Measurements from ENCODE around the gene GNAQ.
"Not testable (repeated sequence)": the region's sequence is repeated elsewhere in the genome, so short reads cannot be mapped to it uniquely, and the experiment has no call there.

GNAQ gene

DNA sequence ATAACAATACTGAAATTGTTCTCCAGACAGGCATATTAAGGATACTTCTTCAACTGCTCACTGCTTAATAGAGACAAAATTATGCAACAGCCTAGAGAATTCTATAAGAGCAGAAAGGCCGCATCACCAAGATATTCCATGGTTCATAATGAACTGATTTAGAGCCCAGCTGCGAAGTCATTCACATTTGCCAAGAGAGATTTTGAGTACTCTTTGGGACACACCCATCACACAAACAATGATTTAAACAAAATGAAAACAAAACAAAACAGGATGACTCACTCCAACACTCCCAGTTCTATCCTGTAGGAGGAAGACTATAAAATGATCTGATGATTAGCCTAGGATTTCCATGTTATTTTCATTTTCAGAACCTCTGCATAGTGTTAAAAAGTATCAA, 237.8 kb downstream of the GNAQ start:
- no peak for DNase-seq (ENCODE audit: low read depth in 2 of 3, low spot score in 2 of 3)

DNA sequence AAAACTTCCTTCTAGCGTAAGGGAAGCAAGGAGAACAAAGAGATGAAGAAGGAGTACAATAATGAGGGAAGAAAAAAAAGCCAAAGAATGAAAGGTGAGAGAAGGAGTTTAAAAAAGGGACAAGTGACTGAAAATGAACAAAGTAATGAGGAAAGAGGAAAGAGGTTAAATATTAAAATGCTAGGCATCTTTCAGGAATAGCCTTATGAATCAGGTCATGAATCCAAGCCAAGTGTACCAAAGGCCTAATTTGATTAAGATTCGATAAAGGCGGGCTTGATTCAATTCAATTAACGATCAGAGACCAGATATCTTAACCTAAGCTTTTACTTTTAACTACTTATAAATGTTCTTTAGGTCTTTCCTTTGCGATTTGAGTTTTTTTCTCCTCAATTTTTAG, 241.7 kb downstream of the GNAQ start:
- DNase-seq (ENCODE audit: low read depth in 2 of 3, low spot score in 2 of 3): no peak

DNA sequence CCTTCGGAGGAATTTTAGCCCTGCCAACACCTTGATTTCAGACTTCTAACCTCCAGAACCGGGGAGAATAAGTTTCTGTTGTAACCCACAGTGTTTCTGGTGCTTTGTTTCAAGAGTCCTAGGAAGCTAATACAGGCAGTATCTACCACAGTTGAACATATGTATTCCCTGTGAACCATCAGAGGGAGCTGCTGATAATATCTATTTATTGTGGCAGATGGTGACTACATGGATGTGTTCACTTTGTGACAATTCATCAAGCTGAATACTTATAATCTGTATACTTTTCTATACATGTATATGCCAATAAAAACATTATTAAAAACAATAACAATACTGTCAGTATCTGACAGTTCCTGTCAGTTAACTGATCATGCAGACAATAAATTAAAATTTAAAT, 246.3 kb downstream of the GNAQ start:
- DNase-seq (ENCODE audit: low read depth in 2 of 3, low spot score in 2 of 3): no peak

DNA sequence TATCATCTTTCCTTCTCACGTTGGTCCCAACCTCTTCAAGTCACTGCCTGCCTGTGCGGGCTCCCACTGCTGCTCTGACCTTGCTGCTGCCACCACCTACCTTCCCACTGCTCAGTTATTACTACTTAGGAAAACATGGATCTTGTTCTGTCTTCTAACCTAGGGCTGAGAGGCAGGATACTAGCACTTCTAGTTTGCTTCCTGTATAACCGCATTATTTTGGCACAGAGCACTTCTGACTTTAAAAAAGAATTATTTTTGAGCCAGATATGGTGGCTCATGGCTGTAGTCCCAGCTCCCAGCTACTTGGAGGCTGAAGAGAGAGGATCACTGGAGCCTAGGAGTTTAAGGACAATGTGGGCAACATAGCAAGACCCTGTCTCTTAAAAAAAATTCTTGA, 248.1 kb downstream of the GNAQ start:
- no peak for DNase-seq (ENCODE audit: low read depth in 2 of 3, low spot score in 2 of 3)

DNA sequence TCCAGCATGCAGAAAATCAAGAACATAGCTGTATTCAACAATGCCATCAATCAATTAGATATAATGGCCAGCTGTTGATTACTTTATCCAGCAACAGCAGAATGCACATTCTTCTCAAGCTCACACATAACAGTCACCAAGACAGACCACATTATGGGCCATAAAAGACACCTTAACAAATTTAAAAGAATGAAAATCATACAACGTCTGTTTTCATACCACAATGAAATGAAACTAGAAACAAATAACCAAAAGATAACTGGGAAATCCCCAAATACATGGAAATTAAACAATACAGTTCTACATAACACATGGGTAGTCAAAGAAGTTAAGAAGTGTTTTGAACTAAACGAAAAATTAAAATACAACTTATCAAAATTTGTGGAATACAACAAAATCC, 252.6 kb downstream of the GNAQ start:
- DNase-seq (ENCODE audit: low read depth in 2 of 3, low spot score in 2 of 3): no peak

DNA sequence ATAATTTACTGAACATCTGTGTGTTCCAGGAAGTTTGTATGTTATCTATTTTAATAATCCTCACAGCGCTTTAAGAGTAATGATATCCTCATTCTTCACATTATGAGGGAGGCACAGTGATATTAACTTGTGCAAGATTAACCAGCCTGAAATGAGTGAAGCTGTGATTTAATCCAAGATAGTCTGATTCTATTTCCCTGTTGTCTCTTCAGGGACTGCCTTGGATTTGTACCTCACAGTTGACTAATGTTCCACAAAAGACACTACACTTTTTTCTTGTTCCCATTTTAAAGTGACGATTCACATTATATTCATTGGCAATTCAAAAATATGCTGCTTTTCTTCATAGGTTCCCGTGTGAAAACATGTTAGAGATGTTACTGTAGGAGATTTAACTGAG, 258.2 kb downstream of the GNAQ start:
- DNase-seq (ENCODE audit: low read depth in 2 of 3, low spot score in 2 of 3): no peak

DNA sequence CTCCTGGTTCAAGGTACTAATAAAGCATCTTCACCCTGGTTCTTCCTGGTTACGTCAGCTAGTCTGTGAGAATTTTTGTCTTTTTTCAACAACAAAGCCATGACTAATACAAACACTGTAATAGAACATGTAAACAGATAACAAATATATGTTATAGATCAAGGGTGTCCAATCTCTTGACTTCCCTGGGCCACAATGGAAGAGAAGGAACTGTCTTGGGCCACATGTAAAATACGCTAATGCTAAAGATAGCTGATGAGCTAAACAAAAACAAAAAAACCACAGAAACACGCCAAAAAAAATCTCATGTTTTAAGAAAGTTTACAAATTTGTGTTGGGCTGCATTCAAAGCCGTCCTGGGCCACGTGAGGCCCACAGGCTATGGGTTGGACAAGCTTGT, 259.0 kb downstream of the GNAQ start:
- DNase-seq (ENCODE audit: low read depth in 2 of 3, low spot score in 2 of 3): no peak

DNA sequence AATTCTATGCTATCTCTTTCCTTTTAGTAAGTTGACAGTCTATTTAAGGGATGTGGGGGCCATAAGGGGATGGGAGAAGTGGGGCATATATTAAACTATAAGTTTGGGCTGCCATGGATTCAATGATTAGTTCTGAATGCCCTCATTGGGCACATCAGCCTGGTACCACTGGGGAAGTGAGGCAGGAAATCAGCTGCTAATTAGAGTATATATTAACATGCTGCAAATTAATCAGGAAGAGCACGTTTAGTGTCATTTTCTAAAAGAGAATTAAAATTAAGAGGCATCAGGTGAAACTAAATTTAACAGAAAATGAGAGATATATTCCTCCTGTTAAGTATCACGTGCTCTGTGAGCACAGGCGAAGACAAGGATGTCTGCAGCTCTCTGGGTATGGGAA, 260.4 kb downstream of the GNAQ start:
- no peak for DNase-seq (ENCODE audit: low read depth in 2 of 3, low spot score in 2 of 3)

DNA sequence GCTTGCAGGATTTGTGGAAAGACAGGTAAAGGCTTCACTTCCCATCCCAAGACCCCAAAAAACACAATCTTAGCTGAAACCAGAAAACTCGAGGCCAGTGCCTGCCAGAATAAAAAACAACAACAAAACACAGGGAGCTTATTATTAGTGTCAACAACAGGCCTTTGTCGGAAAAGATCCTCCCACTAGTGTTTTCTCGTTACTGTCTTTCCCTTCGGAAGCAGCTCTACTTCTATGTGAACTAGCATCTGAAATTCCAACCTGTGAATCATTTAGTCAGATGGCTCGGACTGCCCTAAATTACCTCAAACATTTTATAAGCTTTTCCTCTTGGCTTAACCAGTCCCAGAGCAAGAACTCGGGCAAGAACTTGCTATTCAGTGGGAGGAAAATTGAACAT, 261.3 kb downstream of the GNAQ start:
- DNase-seq (ENCODE audit: low read depth in 2 of 3, low spot score in 2 of 3): no peak

DNA sequence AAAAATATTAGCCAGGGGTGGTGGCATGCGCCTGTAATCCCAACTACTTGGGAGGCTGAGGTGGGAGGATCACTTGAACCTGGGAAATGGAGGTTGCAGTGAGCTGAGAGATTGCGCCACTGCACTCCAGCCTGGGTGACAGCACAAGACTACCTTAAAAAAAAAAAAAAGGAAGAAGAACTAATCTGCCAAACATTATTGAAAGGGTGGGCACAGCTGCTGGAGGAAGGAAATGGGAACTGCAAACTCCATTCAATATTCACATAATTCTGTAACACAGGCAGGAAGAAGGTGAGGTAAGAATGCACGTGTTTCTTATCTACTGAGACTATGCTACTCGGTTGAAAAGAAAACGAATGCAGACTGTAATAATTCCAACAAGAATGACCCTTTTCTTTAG, 262.4 kb downstream of the GNAQ start:
- no peak for DNase-seq (ENCODE audit: low read depth in 2 of 3, low spot score in 2 of 3)

DNA sequence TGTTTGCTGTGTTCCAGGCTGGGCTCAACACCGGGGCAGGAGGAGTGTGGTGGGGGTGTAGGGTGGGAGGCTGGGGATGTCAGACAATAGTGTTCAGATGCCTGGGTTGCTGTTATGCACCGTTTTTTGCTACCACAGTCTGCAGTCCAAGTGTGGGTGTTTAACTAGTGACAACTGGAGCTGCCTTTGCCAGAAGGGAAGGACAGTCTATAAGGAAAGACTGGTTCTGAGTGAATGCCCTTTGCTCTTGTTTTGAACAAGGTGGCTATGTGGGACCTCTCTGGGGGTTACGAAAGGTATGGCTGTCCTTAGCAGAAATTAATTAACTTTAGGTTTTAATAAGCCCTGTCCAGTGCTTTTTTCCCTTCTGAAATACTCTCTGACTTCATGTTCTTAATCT, 265.0 kb downstream of the GNAQ start:
- no peak for DNase-seq (ENCODE audit: low read depth in 2 of 3, low spot score in 2 of 3)

DNA sequence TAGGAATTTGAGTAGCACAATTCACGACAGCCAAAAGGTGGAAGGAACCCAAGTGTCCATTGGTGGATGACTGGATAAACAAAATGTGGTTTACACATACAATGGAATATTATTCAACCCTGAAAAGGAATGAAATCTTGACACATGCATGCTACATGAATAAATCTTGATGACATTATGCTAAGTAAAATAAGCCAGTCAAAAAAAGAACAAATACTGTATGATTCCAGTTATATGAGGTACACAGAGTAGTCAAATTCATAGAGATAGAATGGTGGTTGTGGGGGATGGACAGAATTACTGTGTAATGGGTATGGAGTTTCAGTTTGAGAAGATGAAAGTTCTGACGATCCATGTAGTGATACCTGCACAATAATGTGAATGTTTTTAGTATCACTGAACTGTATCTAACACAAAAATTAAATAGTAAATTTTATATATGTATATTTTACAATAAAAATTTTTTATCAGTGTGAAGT, 265.8 kb downstream of the GNAQ start:
- no peak for DNase-seq (ENCODE audit: low read depth in 2 of 3, low spot score in 2 of 3)

DNA sequence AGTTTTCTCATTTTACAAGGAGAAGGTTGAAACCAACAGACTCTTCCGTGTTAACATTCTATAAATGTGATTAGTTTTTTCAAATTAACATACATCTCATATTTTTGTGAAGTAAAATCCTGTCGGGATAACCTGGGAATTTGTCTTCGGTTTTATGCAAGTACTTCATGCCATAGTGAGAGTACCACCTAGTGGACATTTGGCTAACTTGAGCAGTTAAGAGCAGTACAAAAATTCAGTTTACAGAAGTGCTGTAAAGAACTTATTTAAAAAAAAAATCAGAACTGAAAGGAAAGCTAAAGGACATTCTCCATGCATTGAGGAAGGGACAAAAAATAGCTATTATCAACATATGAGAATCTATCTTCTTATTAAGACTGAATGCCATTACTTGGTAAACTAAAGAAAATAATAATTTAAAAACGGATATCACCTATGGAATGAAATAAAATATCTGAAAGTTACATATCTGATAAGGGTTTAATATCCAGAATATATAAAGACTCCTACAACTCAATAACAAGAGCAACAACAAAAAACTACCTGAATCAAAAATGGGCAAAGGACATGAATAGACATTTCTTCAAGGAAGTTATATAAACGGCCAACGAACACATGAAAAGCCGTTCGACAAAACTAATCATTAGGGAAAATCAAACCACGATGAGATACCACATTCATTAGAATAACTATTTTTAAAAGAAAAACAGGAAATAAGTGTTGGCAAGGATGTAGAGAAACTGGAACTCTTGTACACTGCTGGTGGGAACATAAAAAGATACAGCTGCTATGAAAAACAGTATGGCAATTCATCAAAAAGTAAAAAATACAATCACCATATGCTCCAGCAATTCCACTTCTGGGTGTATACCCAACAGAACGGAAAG, 266.5 kb downstream of the GNAQ start:
- no peak for DNase-seq (ENCODE audit: low read depth in 2 of 3, low spot score in 2 of 3)

DNA sequence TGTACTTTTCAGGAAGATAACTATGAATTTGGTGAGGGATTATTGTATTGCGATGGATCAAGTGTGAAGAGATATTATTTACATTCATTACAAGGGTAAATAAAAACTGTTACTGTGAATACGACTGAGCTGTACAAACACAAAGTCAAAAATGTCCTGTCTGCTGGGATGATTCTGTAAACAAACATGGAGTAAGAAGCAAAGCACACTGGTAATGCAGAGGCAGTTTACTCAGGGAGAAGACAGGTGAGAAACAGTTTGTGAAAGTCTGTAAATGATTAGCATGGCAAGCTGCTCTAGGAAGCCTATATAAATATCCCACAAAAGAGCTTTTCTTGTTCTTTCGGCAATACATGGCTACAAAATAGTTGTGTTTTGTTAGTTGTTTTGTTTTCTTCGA, 268.0 kb downstream of the GNAQ start:
- DNase-seq (ENCODE audit: low read depth in 2 of 3, low spot score in 2 of 3): no peak

DNA sequence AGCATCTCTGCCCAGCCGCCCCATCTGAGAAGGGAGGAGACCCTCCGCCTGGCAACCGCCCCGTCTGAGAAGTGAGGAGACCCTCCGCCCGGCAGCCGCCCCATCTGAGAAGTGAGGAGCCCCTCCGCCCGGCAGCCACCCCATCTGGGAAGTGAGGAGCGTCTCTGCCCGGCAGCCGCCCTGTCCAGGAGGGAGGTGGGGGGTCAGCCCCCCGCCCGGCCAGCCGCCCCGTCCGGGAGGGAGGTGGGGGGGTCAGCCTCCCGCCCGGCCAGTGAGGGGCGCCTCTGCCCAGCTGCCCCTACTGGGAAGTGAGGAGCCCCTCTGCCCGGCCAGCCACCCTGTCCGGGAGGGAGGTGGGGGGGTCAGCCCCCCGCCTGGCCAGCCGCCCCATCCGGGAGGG, 270.7 kb downstream of the GNAQ start:
- not testable (repeated sequence) for DNase-seq (ENCODE audit: low read depth in 2 of 3, low spot score in 2 of 3)

DNA sequence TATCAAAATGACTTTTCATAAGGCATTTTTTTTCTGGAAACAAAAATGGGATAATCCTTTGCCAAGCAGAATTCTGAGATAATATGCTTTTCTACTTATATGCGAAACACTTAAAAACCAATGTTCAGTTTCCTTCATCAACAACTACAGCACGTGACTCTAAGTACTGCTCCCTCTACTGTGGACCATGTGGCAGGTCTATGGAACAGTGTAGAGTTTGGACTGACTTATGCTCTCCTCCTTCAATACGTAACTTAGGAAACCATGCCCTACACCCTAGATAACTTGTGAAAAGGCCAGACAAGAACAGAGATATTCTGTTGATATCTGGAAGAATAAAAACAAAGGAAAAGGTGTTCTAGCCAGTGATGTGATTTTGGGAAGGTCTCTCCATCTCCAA, 272.2 kb downstream of the GNAQ start:
- no peak for DNase-seq (ENCODE audit: low read depth in 2 of 3, low spot score in 2 of 3)

DNA sequence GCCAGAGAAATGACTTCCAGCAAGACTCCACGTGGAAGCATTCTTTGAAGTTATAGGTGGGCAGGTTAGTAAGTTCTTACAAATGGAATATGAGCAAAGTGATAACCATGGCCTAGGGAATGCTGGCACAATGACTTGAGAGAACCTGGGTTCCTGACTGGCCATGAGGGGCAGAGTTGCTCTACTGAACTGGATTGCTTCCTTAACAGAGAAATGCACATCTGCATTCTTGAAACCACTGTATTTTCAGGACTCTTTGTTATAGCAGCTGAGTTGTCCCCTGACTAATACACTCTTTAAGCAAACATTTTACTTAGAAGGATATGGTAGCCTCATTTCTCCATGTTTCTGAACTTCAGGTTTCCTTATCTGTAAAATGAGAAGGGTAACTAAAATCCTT, 275.2 kb downstream of the GNAQ start:
- no peak for DNase-seq (ENCODE audit: low read depth in 2 of 3, low spot score in 2 of 3)

DNA sequence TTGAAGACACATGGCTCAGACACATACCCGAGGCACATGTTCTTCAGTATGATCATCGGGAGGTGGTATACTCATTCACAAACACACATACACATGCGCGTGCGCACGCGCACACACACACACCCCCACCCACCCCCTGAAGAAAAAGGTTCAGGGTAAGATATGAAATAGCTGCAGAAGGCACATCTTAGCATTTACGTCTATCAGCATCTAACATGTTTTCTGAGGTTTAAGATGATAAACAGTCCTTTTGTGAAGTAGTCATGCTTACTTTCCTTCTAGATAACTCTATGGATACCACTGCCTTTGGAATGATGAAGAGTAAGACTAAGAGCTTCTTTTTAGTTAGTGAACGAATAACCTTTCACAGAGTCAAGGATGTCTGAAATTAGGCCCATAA, 278.4 kb downstream of the GNAQ start:
- DNase-seq (ENCODE audit: low read depth in 2 of 3, low spot score in 2 of 3): no peak

DNA sequence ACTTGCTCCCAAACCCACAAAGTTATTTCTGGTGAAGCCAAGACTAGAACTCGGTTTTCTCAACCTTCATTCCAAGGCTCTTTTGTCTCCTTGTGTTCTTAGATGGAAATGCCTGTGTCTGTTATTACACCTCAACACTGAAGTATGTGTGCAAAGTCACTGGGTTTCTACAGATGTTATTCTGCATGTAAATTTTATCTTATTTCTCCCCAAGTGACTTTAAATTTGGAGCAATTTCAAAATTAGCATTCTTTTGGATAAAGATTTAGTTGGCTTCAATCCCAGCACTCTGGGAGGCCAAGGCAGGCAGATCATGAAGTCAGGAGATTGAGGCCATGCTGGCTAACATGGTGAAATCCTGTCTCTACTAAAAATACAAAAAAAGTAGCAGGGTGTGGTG, 279.1 kb downstream of the GNAQ start:
- no peak for DNase-seq (ENCODE audit: low read depth in 2 of 3, low spot score in 2 of 3)

DNA sequence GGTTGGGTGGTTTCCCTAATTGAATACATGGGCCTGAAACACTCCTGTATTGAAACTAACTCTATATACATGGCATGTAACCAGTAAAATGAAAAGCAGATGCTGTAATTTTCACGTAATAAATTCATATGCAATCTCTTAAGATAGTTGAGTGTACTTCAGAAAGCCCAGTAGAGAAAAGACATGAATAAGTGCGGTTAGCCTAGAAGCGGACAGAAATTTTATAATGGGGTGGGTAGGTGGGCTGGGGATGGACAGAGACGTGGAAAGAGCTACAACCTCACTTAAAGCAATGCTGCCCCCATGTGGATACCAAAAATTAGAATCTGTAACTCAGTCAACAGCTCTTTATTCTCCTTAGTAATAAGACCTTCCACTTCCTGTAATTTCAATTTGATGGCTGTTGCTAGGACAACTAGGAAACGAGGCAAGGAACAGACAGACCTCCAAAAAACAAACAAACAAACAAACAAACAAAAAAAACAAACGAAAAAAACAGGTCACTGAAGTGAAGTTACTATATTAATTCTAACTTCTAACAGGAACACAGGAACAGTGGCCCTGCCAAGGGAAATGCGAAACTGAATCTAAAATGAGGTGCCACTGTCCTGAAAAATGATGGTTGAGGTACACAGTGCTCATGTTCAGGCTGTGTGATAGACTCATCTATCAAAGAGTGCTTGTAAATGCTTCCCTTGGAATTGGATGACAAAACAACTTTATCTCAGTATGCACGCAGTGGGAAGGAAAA, 280.1 kb downstream of the GNAQ start:
- DNase-seq (ENCODE audit: low read depth in 2 of 3, low spot score in 2 of 3): no peak

DNA sequence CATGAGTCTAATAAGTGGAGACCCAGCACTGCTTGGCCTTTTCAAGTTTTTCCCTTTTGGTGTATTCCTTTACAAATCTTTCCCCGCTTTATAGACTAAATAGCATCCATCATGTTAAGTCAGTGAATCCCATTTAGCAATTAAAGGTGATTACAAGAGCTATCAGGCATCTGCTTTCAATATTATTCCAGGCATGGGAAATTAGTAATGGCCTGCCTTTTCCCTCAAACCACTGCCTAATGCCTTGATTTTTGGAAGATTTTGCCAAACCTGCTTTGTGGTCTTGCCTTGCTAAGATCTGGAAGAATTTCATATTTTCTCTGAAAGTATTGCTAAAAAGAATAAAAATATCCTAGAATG, 280.6 kb downstream of the GNAQ start:
- no peak for DNase-seq (ENCODE audit: low read depth in 2 of 3, low spot score in 2 of 3)

DNA sequence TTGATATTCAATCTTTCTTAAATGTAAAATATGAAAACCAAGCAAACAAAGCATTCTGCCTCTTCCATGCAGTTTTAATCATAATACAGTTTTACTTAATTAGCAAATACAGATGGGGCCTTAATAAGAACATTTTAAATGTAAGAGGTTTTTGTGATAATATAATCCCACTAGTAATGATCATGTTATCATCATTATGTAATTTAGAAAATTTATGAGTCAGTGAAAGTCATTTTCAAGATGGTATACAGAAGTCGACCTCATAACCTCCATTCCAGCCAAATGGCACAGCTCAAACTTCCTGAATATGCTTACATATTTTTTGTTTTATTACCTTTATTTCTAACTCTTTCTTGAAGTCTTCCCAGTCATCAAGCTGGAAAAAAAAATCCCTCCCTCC, 281.3 kb downstream of the GNAQ start:
- no peak for DNase-seq (ENCODE audit: low read depth in 2 of 3, low spot score in 2 of 3)
